Activated naive CD8-positive, alpha-beta T cell (primary cell): ENCODE results near the gene MMP15.
"Not testable (repeated sequence)": the region's sequence is repeated elsewhere in the genome, so short reads cannot be mapped to it uniquely, and the experiment has no call there.

ENCODE experiments used
- H3K27ac Mint-ChIP-seq: one replicate; pipeline ENCODE4 v1.8.0; 2021; ENCODE audit warnings: mixed read lengths
- H3K27me3 Mint-ChIP-seq: one replicate; pipeline ENCODE4 v1.8.0; 2021; ENCODE audit warnings: mixed read lengths
- H3K36me3 Mint-ChIP-seq: one replicate; pipeline ENCODE4 v1.8.0; 2021; ENCODE audit warnings: mixed read lengths
- H3K4me1 Mint-ChIP-seq: one replicate; pipeline ENCODE4 v1.8.0; 2021; ENCODE audit warnings: low read depth, mixed read lengths
- H3K4me3 Mint-ChIP-seq: one replicate; pipeline ENCODE4 v1.8.0; 2021; ENCODE audit warnings: mild to moderate bottlenecking, mixed read lengths
- H3K9me3 Mint-ChIP-seq: one replicate; pipeline ENCODE4 v1.8.0; 2021; ENCODE audit warnings: low read depth, mixed read lengths

Gene MMP15

DNA sequence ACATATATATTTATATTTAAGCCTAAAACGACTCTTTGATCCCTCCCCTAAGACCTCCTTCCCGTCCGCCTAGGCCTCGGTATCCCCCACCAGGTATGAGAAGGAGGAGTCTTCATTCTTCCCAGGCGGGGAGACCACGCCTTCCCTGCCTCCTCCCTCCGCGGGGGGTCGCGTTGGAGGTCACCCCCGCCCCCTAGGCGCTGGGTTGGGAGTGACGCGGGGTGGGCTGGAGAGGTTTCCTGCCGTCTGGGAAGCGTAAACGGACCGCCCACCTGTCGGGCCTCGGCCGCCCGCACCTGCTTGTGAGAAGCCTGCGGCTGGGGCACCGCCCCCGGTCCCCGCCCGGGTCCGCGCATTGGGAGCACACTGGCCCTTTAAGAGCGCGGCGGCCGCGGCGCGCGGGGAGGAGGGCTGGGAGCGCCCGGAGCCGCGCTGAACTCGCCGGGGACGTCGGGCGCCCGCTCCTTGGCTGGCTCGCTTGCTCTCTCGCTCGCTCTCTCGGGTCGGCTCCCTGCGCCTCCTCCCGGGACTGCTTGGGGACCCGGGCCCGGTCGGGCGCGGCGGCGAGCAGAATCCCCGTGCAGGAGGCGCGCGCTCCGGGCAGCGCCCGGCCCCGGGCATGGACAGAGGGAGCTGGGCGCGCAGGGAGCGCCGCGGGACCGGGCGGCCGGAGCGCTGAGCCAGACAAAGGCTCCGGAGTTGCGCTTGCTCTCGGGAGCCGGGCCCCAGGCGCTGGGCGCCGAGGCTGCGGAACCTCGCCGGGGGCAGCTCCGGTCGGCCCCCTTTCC lies at the start of gene MMP15:
MMP15 (plus strand) TSS at position 404 of the 788 bp plus-strand sequence. CDS start 597 bp downstream, outside the sequence.
- peak within 1 kb of the TSS; percentile 83 for H3K27ac Mint-ChIP-seq
- H3K36me3 Mint-ChIP-seq: no peaks in the 10 kb centered on the region
- H3K27me3 Mint-ChIP-seq: no peaks in the 10 kb centered on the region
- H3K9me3 Mint-ChIP-seq: no peaks in the 10 kb centered on the region
- peaks cover 13% of the 10 kb centered on the region for H3K4me1 Mint-ChIP-seq
- peak within 1 kb of the TSS; percentile 91 for H3K4me3 Mint-ChIP-seq

DNA sequence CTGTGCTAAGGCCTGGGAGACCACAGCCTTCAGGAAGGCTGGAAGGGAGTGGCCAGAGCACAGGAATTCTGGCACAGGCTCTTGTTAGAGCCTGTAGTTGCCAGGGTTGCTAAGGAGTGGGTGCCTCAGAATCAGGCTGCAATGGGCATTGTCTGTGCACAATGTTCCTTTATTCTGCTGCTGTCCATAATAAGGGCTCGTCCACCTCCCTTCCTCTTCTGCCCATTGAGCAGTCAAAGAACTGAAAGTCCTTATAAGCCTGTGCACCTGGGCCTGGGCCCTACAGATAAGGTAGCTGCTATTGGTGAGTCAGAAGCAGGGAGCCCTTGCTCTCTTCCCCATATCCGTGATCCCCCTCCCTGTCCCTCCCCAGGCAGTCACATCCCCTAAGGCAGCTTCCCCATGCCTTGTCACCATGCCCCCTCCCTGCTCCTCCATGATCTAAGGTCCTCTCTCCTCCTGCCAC lies 49.2 kb upstream of the MMP15 start:
- H3K4me1 Mint-ChIP-seq: no peaks in the 10 kb centered on the region
- no peaks in the 10 kb centered on the region for H3K9me3 Mint-ChIP-seq
- no peak overlapping the region for H3K4me3 Mint-ChIP-seq
- no peak overlapping the region for H3K27ac Mint-ChIP-seq
- H3K27me3 Mint-ChIP-seq: no peaks in the 10 kb centered on the region
- no peaks in the 10 kb centered on the region for H3K36me3 Mint-ChIP-seq

DNA sequence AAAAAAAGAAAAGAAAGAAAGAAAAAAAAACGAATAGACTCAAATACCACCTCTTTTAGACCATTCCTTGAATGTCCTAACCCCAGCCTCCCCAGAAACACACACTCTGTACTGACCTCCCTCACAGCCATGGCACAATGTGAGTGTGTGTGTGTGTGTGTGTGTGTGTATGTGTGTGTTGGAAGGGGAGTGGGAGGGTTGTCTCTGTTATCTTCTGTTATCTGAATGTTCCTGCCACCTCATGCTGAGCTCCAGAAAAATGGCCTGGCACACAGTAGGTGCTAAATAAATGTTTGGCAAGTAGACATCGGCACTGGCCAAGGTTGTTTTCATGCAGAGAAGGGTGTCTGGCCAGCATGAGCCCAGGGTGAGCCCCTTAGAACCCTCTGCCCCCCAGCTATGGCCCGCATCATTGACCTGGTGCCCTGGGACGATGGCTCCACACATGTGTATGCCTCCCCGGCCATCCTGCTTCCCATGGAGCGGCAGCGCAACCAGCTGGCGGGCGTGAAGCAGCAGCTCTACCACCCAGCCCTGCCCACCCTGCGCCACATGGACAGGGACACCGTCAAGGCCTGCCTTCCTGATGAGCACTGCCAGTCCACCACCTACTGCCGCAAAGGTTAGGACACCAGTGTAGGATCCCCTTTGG lies 48.0 kb upstream of the MMP15 start:
- Mint-ChIP-seq H3K4me1 (no peaks in the 10 kb centered on the region), H3K27ac (no peak overlapping the region), H3K9me3 (no peaks in the 10 kb centered on the region), H3K36me3 (no peaks in the 10 kb centered on the region), H3K4me3 (no peak overlapping the region), H3K27me3 (no peaks in the 10 kb centered on the region)

DNA sequence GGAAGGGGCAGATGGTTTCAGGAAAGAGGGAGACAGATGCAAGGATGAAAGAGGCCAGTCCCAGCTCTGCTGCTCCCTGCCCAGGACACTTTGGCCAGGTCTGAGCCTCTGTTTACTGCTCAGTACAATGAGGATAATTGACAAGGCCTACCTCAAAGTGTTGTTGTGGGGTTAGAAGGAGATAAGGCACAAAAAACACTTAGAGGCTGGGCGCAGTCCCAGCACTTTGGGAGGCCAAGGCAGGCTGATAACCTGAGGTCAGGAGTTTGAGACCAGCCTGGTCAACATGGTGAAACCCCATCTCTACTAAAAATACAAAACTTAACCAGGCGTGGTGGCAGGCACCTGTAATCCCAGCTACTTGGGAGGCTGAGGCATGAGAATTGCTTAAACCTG lies 47.5 kb upstream of the MMP15 start:
- not testable (repeated sequence) for H3K4me3 Mint-ChIP-seq, H3K4me1 Mint-ChIP-seq, H3K36me3 Mint-ChIP-seq, H3K27ac Mint-ChIP-seq, H3K27me3 Mint-ChIP-seq, H3K9me3 Mint-ChIP-seq

DNA sequence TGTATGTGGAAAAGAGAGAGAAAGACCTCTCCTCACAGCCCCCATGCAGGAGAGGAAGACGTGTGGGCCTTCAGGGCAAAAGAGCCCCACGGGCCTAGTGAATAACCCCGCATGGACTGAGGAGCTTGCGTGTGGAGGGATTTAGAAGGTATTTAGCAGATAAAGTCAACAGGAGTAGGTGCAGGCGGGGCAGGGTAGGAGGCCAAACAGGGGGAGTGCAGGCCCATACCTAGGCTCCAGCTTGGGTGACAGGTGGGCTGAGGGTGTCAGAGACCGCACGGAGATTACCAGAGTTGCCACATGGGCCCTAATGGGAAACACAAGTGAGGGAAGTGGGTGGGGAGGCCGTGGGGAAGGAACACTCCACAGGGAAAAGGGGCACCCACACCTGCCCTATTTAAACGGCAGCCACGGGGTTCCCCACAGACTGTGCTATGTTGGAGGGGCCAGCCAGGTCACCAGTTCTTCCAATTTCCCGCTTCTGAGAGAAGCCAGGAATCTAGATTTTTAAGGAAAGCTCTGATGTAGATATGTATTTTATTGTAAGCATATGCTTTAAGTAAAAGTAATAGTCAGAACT lies 46.5 kb upstream of the MMP15 start:
- H3K27ac Mint-ChIP-seq: no peak overlapping the region
- no peaks in the 10 kb centered on the region for H3K9me3 Mint-ChIP-seq
- H3K36me3 Mint-ChIP-seq: no peaks in the 10 kb centered on the region
- peaks cover under 1% of the 10 kb centered on the region for H3K4me1 Mint-ChIP-seq
- no peaks in the 10 kb centered on the region for H3K27me3 Mint-ChIP-seq
- no peak overlapping the region for H3K4me3 Mint-ChIP-seq

GRCh38 chr16:57981636-57982035 lies 43.9 kb upstream of the MMP15 start:
- Mint-ChIP-seq H3K27me3 (no peaks in the 10 kb centered on the region), H3K9me3 (no peaks in the 10 kb centered on the region), H3K4me1 (peaks cover 6% of the 10 kb centered on the region), H3K4me3 (no peak overlapping the region), H3K36me3 (no peaks in the 10 kb centered on the region), H3K27ac (no peak overlapping the region)

GRCh38 chr16:57982385-57982784 lies 43.2 kb upstream of the MMP15 start:
- H3K4me1 Mint-ChIP-seq: peaks cover 8% of the 10 kb centered on the region
- no peak overlapping the region for H3K27ac Mint-ChIP-seq
- H3K27me3 Mint-ChIP-seq: no peaks in the 10 kb centered on the region
- no peak overlapping the region for H3K4me3 Mint-ChIP-seq
- H3K9me3 Mint-ChIP-seq: no peaks in the 10 kb centered on the region
- no peaks in the 10 kb centered on the region for H3K36me3 Mint-ChIP-seq

DNA sequence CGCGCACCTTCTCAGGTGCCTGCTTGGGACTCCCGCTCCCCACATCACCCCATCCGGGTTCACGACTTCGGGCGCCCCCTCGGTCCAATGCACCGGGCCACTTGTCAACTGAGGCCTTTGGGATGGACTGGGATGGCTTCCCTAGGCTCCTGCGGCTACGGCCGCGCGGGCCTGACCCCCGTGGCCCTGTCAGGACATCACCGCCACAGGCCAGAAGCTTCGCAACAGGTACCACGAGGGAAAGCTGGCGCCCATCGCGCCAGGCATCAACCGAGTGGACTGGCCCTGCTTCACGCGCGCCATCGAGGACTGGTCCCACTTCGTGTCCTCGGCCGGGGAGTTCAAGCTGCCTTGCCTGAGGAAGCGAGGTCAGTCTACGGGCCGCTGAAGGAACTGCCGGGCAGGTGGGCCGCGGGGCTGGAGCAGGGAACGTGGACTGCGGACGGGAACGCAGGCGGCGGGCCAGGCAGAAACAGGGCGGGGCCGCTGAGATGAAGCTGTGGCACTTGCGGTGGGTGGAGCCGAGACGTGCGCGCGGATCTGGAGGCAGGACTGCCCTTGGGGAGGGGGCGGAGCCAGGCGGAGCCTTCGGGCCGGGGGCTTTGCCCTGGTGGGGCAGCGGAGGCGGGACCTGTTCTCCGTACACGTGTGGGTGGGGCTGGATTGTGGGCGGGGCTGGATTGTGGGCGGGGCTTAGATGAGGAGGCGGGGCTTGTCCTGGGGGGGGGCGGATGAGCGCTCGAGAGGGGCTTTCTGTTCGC lies 40.9 kb upstream of the MMP15 start:
- Mint-ChIP-seq H3K4me1 (peaks cover 8% of the 10 kb centered on the region), H3K27ac (no peak overlapping the region), H3K27me3 (no peaks in the 10 kb centered on the region), H3K9me3 (no peaks in the 10 kb centered on the region), H3K4me3 (peak overlapping the region; percentile 88), H3K36me3 (no peaks in the 10 kb centered on the region)

DNA sequence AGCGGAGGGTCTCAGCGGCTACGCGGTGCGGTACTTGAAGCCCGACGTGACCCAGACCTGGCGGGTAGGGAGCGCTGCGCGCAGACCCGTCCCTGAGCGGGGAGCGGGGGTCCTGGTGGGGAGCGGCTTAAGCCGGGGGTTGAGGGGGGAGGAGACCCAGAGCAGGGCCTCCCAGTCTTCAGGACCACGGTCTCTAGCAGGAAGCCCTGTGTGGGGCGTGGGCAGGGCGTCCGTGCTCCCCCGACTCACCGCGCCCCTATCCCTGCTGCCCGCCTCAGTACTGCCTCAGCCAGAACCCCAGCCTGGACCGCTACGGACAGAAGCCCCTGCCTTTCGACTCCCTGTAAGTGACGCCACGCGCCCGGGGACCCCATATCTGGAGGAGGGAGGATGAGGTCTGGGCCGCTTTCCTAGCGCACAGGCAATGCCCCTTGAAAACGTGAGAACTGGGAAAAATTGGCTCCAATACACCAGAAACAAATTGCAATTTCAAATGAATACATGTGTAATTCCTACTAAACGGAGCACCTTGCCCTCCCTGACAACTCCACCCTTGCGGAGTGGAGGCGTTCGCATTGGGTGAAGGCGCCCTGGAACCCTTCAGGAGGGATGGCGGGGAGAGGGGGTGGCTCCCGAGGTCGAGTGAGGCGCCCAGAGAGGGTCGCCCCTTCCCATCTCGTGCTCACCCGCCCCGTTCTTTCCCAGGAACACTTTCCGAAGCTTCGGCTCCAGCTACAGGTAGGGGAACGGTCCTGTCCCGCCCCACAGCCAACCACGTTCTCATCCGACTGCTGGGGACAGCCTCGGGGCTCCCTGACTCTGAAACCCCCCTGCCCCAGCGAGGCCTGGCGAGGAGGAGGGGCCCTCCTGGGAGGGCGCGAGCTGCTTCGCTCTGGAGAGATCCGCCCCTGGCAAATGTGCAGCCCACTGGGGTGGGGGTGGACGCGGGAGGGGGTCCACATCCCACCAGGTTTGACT lies 40.1 kb upstream of the MMP15 start:
- H3K4me3 Mint-ChIP-seq: peak overlapping the region; percentile 88
- H3K9me3 Mint-ChIP-seq: no peaks in the 10 kb centered on the region
- peaks cover 8% of the 10 kb centered on the region for H3K4me1 Mint-ChIP-seq
- no peaks in the 10 kb centered on the region for H3K27me3 Mint-ChIP-seq
- no peak overlapping the region for H3K27ac Mint-ChIP-seq
- H3K36me3 Mint-ChIP-seq: no peaks in the 10 kb centered on the region

GRCh38 chr16:57986196-57986595 lies 39.4 kb upstream of the MMP15 start:
- Mint-ChIP-seq H3K36me3 (no peaks in the 10 kb centered on the region), H3K4me1 (peaks cover 8% of the 10 kb centered on the region), H3K4me3 (peak overlapping the region; percentile 46), H3K9me3 (no peaks in the 10 kb centered on the region), H3K27me3 (no peaks in the 10 kb centered on the region), H3K27ac (no peak overlapping the region)

DNA sequence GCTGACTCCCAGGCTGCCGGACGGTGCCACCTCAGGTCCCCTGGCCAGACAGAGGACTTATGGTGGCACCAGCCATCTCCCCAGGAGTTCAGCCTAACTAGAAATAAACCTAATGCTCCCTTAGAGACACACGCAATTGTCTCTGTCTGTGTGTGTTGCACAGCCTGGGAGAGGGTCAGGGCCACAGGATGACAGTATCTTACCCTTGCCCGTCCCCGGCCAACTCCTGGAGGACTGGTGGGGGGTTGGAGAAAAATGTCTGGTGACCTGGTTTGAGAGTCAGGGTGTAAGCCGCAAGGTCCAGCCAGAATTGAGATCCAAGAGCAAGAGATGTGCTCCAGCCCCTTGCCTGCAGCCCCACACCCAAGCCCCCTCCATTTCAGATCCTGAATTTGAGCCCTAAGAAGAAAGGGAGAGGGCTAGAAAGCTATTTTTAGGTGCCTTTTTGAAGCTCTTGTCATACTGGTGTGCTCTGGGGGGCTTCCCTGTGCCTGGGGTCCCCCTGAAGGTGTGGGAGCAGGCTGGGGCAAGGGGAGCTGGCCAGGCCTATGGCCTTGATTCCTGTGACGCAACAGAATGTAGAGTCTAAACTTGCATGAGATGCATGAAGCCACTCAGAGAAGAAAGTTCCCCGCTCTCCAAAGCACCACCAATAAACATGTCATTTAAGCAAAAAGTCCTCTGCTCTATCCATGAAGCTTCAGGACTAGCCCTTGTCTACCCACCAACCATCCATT lies 37.9 kb upstream of the MMP15 start:
- Mint-ChIP-seq H3K4me3 (no peak overlapping the region), H3K27ac (no peak overlapping the region), H3K9me3 (no peaks in the 10 kb centered on the region), H3K4me1 (peaks cover 8% of the 10 kb centered on the region), H3K36me3 (no peaks in the 10 kb centered on the region), H3K27me3 (no peaks in the 10 kb centered on the region)

- no peaks in the 10 kb centered on the region for H3K9me3 Mint-ChIP-seq
- no peak overlapping the region for H3K4me3 Mint-ChIP-seq
- H3K27ac Mint-ChIP-seq: no peak overlapping the region
- no peaks in the 10 kb centered on the region for H3K27me3 Mint-ChIP-seq
- no peaks in the 10 kb centered on the region for H3K36me3 Mint-ChIP-seq
- peaks cover 8% of the 10 kb centered on the region for H3K4me1 Mint-ChIP-seq
Measured at GRCh38 chr16:57988929-57989328, 36.6 kb upstream of the MMP15 start.

- no peaks in the 10 kb centered on the region for H3K36me3 Mint-ChIP-seq
- no peak overlapping the region for H3K4me3 Mint-ChIP-seq
- H3K4me1 Mint-ChIP-seq: peaks cover 20% of the 10 kb centered on the region
- no peaks in the 10 kb centered on the region for H3K9me3 Mint-ChIP-seq
- no peaks in the 10 kb centered on the region for H3K27me3 Mint-ChIP-seq
- no peak overlapping the region for H3K27ac Mint-ChIP-seq
Measured at GRCh38 chr16:57991551-57992059, 33.9 kb upstream of the MMP15 start.
